ENCODE data around the gene ACSS2.

Gene ACSS2

DNA sequence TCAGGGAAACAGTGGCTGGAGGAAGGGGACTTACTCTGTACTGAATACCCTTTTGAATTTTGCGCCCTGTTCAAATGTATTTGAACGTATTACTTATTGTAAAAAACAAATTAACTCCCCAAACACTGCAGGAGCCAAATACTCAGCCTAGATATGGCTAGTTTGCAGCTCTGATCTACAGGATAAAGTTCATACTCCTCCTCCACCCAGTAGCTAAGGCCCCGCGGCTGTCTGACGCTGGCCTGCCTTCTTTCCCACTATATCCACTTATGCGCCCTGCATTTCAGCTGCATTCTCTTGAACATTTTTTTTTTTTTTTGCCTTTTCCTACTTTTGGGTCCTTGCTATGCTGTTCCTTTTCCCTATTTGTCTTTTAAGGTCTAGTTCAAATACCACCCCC is 72.7 kb downstream of the ACSS2 start:
- DNase-seq = no peak

DNA sequence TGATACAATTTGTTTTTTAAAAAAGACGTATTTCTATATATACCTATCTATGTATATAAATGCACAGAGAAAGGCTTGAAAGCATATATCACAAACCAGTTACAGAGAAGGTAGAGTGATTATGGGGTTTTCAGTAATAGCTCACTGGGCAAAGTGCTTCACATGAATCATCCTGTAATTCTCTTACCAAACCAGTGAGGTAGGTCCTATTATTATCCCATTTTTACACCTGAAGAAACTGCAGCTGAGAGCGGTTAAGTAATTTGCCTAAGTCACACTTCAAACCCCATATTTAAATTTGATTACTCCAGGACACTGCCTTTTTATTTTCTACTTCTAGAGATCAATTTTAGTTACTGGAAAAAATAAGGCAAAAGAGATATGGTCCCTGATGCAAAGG is 74.8 kb downstream of the ACSS2 start:
- no peak for DNase-seq

DNA sequence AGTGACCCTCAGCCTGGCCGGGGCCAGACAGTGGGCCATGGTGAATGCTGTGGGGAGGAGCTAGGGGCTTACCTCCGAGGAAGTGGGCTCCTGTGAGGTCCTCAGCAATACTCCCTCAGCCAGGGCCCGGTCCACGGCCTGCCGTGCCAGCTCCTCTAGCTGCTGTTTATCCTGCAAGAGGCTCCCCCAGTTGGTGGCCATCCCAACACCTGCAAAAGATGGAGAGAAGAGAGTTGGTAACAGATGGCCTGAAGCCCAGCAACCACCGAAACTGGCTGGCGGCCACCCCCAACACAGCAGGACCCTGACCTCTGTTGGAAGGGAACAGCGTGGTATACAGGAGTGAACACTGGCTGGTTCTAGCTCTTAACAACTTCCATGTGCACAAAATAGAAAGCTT is 75.2 kb downstream of the ACSS2 start:
- no peak for DNase-seq

DNA sequence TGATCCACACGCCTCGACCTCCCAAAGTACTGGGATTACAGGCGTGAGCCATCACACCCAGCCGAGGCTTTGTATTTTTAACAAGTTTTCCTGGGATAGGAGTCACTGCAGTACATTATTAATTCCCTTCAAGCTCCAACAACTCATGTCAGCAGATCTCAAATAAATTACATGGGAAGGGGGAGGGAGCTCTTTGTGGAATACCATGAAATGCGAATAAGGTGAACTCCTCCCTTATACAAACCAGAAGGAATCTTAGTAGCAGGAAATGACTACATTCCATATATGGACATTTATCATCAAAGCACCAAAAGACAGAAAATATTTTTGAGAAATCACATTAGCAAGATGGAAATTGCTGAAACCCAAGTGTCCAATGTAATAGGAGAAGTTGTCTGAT is 76.3 kb downstream of the ACSS2 start:
- DNase-seq = no peak

DNA sequence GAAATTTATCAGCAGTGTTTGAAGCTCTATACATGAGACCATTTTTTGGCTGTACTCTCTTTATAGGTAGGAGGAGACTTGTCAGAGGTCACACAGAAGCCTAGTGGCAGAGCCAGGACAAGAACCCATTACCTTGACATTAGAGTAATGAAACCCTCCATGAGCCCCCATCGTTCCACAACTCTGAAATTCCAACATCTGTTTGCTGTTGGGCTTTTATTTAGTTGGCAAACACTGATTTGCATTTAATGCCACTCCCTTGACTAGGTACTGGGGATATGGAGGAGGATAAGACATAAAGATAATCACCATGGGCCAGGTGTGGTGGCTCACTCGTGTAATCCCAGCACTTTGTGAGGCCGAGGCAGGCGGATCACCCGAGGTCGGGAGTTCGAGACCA is 77.5 kb downstream of the ACSS2 start:
- no peak for DNase-seq

DNA sequence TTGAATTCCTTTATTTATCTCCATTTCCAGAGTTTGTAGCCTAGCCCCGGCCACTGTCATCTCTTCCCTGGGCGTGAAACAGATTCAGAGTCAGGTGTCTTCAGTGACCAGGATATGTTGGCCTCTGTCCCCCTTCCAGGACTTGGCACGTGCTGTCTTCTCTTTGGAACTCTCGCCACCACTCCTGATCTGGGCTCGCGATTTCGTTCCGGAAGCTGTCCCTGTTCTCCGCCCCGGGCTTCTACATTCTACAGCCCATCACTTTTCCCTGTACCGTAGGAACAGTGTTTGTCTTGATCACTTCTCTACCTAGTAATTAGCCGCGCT is 78.5 kb downstream of the ACSS2 start:
- no peak for DNase-seq

DNA sequence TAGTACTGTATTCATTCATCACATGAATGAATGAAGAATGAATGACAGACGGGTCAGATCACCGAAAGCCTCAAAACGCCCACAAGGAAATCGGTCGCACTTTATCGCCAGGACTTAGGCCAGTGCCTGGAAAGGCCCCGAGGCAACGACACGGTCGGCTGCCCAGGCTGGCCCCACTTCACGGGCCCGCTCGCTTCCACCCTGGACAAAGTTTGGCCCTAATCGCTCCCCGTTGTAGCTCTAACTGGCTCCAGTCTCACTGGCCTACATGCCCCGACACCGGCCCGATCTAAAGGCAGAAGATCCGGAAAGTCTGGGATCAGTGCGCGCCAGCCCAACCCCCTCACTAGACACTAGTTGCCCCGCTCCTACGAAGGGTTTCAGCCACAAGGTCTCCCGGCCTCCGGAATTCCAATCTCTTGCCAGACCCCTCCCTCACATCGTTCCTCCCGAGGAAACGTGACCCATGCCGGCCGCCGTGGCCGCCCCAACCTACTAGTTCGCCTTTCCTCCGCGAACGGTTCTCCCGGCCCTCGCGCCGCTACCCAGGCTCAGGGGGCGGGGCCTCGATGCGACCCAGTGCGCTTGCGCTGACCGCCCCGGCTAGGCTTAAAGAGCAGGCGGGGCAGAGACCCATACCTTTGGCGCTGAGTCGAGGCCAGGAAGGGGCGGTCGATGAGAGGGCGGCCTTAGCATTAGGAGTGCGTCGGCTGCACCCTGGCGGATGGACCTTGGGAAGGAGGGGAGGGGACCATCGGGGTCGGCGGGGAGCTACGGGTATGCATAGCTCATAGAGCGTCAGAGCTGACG is 79.0 kb downstream of the ACSS2 start, which contains the start of the genes GSS and MYH7B:
GSS (minus strand) TSS at position 576 of the 810 bp plus-strand sequence. CDS start 3,954 bp downstream, outside the sequence.
MYH7B (plus strand) TSS at position 638 of the 810 bp plus-strand sequence. CDS start 22,138 bp downstream, outside the sequence.
- peak; percentile 91 to 98 (median 95) for DNase-seq

DNA sequence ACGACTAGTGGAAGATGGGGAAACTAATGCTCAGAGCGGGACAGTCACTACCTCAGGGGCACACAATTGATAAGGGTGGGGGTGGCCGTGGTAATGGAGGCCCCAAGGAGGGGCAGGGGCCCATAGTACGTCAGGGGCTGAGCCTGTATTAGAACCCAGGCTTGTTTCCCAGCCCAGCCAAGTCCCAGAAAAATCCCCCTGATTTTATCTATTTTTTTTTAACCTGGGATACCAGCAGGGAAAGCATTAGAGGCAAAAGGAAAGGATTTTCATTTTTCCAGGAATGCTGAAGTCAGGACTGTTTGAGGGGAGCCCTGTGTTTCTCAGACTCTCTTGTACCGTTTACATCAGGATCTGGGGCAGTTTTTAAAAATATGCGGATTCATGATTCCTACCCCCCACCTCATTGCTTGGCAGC is 79.6 kb downstream of the ACSS2 start:
- no peak for DNase-seq

DNA sequence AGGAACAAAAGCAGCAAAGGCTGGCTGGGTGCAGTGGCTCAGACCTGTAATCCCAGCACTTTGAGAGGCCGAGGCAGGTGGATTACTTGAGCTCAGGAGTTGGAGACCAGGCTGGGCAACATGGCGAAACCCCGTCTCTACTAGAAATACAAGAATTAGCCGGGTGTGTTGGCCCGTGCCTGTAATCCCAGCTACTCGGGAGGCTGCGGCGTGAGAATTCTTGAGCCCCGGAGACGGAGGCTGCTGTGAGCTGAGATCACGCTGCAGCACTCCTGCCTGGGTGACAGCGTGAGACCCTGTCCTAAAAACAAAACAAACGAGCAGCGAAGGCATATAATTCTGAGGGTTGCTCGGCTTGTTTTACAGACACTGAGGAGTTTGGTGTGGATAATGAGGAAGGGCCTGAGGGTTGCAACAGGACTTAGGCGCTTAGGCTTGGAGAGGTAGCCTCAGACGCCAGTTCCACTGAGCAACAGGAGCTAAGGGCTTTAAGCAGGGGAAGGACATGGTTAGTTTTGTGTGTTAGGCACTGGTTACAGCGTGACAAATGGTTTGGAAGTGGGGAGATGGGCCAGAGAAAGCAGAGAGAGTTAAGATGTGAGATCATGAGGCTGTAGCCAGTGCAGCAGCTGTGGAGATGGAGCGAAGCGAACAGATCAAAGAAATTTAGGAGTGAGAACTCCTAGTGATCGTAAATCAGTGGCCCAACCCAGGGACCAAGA is 80.5 kb downstream of the ACSS2 start:
- no peak for DNase-seq

DNA sequence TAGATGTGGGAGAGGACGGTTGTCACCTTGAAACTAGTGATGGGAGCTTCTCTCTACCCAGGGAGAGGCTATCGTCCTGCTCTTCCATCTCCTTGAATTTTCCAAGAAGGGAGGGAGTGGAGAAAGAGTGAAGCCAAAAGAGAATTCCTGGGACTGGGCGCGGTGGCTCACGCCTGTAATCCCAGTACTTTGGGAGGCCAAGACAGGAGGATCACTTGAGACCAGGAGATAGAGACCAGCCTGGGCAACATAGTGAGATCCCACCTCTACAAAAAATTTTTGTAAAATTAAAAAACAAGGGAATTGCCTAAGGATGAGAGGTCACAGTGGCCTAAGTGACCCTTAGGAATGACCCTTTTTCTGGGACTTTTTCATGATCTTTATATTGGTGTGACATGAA is 88.1 kb downstream of the ACSS2 start:
- DNase-seq = no peak

DNA sequence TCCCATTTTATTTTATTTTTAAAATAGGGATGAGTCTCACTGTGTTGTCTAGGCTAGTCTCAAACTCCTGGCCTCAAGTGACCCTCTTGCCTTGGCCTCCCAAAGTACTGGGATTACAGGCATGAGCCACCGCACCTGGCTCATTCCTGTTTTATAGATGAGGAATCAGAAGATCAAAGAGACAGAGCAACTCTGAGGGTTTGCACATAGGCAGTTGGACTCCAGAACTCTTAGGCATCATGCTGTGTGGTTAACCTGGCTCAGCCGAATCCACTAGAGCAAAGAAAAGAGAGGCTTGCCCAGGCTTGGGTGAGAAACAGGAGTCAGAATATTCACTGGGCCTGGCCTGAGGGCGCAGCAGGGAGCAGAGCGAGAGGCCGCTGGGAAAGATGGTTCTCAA is 88.6 kb downstream of the ACSS2 start:
- DNase-seq = no peak

DNA sequence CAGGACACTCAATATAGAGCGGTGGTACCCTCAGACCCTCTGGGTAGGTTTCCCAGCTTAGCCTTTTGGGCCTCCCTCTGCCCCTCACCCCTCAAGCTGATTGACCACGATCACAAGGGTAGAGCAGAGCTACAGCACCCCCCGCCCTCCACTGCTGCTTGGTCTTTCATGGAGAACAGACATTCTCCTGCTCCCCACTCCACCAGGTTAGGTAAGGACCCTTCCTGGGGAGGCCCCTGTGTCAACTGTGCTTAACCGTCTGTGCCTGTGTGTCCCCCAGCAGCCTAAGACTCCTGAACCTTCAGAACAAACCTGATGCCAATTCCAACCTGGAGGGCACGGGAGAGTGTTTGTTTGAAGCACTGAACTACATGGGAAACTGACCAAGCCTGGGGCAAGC is 91.0 kb downstream of the ACSS2 start:
- DNase-seq = no peak

DNA sequence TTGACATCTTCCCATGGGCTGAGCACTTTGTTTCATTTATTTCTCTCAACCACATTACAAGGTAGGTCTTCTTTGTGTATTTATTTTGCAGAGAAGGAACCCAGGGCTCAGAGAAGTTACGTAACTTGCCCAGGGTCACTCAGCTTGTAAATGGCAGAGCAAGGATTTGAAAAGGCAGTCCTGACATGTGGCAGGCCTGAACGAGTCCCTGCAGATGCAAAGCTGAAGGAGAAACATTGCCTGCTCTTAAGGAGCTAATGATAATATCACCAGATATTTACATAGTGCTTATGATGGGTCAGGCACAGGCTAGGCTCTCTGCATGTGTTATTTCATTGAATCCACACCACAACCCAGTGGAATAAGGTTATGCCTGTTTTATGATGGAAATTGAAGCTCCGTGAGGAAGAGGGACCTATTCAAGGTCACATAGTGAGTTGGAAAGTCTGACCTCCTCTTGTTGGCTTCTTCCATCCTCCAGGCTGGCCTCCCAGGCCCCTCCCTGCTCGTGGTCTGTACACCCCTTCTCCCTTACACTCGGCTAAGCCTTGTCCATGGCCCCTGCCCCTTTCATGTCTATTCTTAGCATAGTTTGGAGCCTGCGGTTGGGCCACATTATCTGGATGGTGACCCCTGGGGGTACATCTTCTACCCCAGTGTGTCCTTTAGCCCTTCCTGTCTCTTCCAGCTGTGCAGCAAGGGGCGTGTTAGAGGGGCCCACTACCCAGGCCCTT is 91.8 kb downstream of the ACSS2 start:
- DNase-seq = no peak

DNA sequence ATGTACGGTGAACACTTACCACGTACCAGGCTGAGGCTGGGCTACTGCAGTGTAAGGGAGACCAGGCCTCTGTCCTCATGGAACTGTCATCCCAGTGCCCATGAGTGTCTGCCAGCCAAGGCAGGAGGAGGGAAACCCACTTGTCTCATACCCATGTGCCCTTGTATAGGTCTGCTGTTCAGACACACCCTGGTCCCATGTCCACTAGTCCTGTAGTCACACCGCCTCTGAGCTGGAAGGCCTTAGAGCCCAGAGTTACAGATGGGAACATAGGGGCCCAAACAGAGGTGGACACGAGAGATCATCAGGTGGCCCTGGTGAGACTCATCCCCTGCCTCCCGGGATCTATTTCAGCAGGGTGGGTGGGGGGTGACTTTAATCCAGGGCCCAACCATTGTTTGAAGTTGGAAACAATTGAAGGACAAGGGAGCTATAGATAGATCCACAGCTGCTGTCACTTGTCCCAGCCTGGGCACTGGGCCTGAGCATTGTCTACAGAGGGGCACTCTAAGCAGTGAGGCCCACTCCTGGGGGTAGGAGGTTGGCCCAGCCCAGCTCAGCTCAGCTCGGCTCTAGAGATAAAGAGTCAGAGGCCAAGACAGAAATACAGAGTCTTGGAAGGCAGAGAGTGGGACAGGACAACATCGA is 93.9 kb downstream of the ACSS2 start:
- DNase-seq = no peak

DNA sequence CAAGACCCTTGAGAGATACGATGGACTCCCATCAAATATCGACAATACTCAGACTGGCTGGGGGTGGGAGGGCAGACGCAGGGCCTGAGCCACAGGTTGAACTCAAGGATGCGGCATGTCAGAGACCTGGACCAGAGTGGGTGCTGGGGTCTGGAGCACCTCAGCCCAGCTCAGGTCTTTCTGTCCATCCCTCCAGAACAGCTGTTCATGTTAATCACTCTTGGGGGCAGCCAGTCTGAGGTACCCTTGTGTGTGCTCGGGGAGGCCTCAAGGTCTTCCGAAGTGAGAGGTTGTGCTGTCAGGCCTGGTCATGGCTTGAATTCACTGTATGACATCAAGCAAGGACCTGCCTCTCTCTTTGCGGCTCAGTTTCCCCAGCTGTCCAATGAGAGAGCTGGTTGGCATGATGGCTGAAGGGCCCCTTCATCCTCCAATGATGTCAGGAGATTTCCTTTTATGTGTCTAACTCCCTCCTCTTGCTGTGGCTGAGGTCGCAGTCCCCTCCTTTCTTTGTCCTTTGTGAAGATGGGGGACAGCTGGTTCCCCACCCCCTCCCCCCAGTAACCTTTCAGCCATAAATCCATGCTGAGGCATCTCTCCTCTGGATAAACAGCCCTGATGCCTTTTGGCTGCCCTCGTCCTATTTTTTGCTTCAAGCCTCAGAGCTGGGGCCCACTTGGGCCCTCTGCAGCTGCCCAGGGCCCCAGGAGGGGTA is 94.6 kb downstream of the ACSS2 start:
- no peak for DNase-seq

DNA sequence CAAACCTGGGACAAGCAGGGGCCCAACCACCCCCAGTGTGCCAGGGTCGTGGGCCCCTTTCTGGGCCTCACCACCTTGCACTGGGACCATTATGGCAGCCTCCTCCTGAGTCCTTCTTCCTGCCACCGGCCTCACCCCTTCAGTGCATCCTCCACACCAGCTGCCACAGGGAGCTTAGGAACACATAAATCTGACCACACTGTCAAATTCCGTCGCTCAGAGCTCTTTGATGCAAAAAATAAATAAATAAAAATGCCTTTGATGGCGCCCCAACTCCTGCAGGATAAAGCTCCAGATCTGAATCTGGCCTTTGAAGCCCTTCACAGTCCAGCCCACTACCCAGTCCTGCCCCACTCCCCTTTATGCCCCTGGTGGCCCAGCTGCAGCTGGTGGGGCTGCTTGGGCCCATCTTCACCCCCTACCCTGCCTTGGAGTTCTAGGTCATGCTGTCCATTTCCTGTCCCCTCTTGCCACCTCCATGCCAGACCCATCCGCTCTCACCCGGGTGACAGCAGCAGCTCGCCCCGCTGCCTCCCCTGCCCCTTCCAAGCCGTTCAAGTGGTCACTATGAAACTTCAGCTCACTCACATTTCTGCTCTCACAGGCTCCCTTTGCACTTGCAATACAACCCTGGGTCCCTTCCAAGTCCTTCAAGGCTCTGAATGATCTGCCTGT is 95.3 kb downstream of the ACSS2 start:
- DNase-seq = no peak

DNA sequence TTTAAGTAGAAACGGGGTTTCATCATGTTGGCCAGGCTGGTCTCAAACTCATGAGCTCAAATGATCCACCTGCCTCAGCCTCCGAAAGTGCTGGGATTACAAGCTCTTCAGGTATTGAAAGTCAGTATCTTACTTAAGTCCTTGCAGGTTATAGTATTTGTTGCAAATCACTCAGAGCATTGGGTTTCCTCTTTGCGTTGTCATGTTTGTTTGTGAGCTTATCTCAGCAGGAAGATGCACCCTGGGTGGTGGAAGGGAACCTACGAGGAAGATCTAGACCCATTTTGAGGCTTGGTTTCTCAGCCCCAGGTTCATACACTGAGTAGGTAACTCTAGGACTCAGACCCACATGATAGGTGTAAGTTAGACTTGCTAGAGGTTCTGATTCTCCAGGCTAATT is 97.8 kb downstream of the ACSS2 start:
- DNase-seq = no peak

DNA sequence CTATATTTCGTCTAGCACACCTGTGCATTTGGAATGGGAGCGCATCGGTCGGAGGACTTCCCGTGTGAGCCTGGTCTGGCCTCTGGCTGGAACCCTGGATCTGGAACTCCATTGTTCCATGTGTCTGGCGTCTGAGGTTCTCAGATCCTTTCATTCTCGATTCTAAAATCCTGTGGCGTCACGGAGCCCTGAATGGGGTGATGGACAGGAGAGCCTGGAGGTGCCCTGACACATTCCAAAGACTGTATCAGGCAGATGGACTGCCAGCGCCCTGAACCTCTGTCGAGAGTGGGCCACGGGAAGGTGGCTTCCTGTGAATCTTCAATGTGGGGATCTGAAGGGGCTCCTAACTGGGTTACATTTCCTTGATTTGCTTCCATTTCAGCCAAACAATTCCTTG is 99.9 kb downstream of the ACSS2 start:
- DNase-seq = no peak

Measured in T-helper 2 cell (primary cell).